Measurements from ENCODE around the gene TRPC3.
"Not testable (repeated sequence)": the region's sequence is repeated elsewhere in the genome, so short reads cannot be mapped to it uniquely, and the experiment has no call there.

TRPC3 gene

GRCh38 chr4:121930304-121930703 lies 21.6 kb downstream of the TRPC3 start:
- H3K27ac ChIP-seq, result no peak overlapping the region
- TF ChIP-seq CTCF (IDR thresholded peaks at IDR 0.05) (no peak), ZFX (IDR thresholded peaks at IDR 0.05; ENCODE audit: borderline replicate concordance) (no peak)

GRCh38 chr4:121927948-121928347 lies 23.9 kb downstream of the TRPC3 start:
- TF ChIP-seq CTCF (IDR thresholded peaks at IDR 0.05) (no peak), ZFX (IDR thresholded peaks at IDR 0.05; ENCODE audit: borderline replicate concordance) (no peak)
- no peak overlapping the region for H3K27ac ChIP-seq

GRCh38 chr4:121926490-121926889 lies 25.4 kb downstream of the TRPC3 start:
- not testable (repeated sequence) for H3K27ac ChIP-seq

- TF ChIP-seq ZFX (IDR thresholded peaks at IDR 0.05; ENCODE audit: borderline replicate concordance) (no peak), CTCF (IDR thresholded peaks at IDR 0.05) (no peak)
- no peak overlapping the region for H3K27ac ChIP-seq
Measured at GRCh38 chr4:121923306-121923705, 28.6 kb downstream of the TRPC3 start.

GRCh38 chr4:121913667-121914066 lies 38.2 kb downstream of the TRPC3 start:
- no peak for TF ChIP-seq CTCF (IDR thresholded peaks at IDR 0.05)
- TF ChIP-seq ZFX (IDR thresholded peaks at IDR 0.05; ENCODE audit: borderline replicate concordance), result no peak
- H3K27ac ChIP-seq, result no peak overlapping the region

GRCh38 chr4:121908346-121908745 lies 43.5 kb downstream of the TRPC3 start:
- no peak for TF ChIP-seq ZFX (IDR thresholded peaks at IDR 0.05; ENCODE audit: borderline replicate concordance)
- TF ChIP-seq CTCF (IDR thresholded peaks at IDR 0.05), result no peak
- no peak overlapping the region for H3K27ac ChIP-seq

GRCh38 chr4:121900132-121900983 lies 51.5 kb downstream of the TRPC3 start:
- TF ChIP-seq CTCF (IDR thresholded peaks at IDR 0.05) (peak; percentile 89), ZFX (IDR thresholded peaks at IDR 0.05; ENCODE audit: borderline replicate concordance) (no peak)
- H3K27ac ChIP-seq, result no peak overlapping the region
